ENCODE measurements around the gene OTOP3.
A peak's percentile ranks its signal among the peaks of the same experiment; 100 is the strongest.

Gene OTOP3

GRCh38 chr17:74922694-74923537, 12.8 kb upstream of the OTOP3 start, which contains the start of gene USH1G:
Gene USH1G (minus strand): TSS chr17:74923255. CDS start chr17:74923073, 182 bp downstream.
- TF ChIP-seq, protein P1, sequence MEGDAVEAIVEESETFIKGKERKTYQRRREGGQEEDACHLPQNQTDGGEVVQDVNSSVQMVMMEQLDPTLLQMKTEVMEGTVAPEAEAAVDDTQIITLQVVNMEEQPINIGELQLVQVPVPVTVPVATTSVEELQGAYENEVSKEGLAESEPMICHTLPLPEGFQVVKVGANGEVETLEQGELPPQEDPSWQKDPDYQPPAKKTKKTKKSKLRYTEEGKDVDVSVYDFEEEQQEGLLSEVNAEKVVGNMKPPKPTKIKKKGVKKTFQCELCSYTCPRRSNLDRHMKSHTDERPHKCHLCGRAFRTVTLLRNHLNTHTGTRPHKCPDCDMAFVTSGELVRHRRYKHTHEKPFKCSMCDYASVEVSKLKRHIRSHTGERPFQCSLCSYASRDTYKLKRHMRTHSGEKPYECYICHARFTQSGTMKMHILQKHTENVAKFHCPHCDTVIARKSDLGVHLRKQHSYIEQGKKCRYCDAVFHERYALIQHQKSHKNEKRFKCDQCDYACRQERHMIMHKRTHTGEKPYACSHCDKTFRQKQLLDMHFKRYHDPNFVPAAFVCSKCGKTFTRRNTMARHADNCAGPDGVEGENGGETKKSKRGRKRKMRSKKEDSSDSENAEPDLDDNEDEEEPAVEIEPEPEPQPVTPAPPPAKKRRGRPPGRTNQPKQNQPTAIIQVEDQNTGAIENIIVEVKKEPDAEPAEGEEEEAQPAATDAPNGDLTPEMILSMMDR (IDR thresholded peaks at IDR 0.05) = no peak
- H3K27ac ChIP-seq = no peak within 1 kb of the TSS
- H3K4me3 ChIP-seq = peak within 1 kb of the TSS; percentile 62
- DNase-seq (ENCODE audit: low spot score) = no peak

GRCh38 chr17:74923538-74924249, 12.0 kb upstream of the OTOP3 start:
- peak overlapping the region; percentile 62 for H3K4me3 ChIP-seq
- H3K27ac ChIP-seq = no peak overlapping the region
- TF ChIP-seq, protein P1 (IDR thresholded peaks at IDR 0.05) = peak; percentile 48
- no peak for DNase-seq (ENCODE audit: low spot score)

- TF ChIP-seq, protein P1 (IDR thresholded peaks at IDR 0.05) = no peak
- Histone ChIP-seq H3K4me3 (peak within 1 kb of the TSS; percentile 62), H3K27ac (no peak within 1 kb of the TSS)
- no peak for DNase-seq (ENCODE audit: low spot score)
Observed at GRCh38 chr17:74924250-74924948, 11.3 kb upstream of the OTOP3 start, which contains the start of gene OTOP2. Gene OTOP2 (plus strand): TSS chr17:74924273. CDS start chr17:74924633, 360 bp downstream.

DNA sequence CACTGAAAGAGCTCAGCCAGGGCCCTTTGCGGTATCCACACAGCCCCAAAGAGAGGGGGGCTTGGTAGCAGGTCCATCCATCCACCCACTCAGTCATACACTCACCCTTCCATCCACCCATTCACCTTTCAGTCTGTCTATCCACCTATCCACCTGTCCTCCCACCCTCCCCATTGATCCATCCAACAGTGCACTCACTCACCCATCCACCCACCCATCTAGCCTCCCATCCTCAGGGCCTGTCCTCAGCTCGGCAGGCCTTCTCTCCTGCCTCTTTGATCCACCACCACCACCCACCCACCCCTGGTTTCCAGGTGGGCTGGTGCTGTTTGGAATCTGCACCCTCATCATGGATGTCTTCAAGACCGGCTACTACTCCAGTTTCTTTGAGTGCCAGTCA, 10.5 kb upstream of the OTOP3 start:
- TF ChIP-seq, protein P1 (IDR thresholded peaks at IDR 0.05) = no peak
- no peak for DNase-seq (ENCODE audit: low spot score)
- Histone ChIP-seq H3K4me3 (no peak overlapping the region), H3K27ac (no peak overlapping the region)

GRCh38 chr17:74928786-74929185, 6.9 kb upstream of the OTOP3 start:
- Histone ChIP-seq H3K4me3 (no peak overlapping the region), H3K27ac (no peak overlapping the region)
- no peak for DNase-seq (ENCODE audit: low spot score)
- TF ChIP-seq, protein P1 (IDR thresholded peaks at IDR 0.05) = no peak

DNA sequence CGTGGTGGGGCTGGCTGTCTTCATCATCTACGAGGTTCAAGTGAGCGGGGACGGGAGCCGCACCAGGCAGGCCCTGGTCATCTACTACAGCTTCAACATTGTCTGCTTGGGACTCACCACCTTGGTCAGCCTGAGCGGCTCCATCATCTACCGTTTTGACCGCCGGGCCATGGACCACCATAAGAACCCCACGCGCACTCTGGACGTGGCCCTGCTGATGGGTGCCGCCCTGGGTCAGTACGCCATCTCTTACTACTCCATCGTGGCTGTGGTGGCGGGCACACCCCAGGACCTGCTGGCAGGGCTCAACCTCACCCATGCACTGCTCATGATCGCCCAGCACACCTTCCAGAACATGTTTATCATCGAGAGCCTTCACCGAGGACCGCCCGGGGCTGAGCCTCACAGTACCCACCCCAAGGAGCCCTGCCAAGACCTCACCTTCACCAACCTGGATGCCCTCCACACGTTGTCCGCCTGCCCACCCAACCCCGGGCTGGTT, 5.1 kb upstream of the OTOP3 start:
- Histone ChIP-seq H3K27ac (no peak overlapping the region), H3K4me3 (no peak overlapping the region)
- no peak for DNase-seq (ENCODE audit: low spot score)
- TF ChIP-seq, protein P1 (IDR thresholded peaks at IDR 0.05) = no peak

All from coronary artery (tissue), 2 donors.